ENCODE data around the gene SLC47A2. TPM values are rescaled to one million over a fixed set of nuclear protein-coding genes. Genes with fewer than 3 reads are reported as not detected.

Gene SLC47A2
- total and polyA plus RNA-seq, 2 of the 13 experiments (the other 11 are each of a cell fraction or from before 2014, with no cell fraction given) = 0.04 TPM; not detected in 1

DNA sequence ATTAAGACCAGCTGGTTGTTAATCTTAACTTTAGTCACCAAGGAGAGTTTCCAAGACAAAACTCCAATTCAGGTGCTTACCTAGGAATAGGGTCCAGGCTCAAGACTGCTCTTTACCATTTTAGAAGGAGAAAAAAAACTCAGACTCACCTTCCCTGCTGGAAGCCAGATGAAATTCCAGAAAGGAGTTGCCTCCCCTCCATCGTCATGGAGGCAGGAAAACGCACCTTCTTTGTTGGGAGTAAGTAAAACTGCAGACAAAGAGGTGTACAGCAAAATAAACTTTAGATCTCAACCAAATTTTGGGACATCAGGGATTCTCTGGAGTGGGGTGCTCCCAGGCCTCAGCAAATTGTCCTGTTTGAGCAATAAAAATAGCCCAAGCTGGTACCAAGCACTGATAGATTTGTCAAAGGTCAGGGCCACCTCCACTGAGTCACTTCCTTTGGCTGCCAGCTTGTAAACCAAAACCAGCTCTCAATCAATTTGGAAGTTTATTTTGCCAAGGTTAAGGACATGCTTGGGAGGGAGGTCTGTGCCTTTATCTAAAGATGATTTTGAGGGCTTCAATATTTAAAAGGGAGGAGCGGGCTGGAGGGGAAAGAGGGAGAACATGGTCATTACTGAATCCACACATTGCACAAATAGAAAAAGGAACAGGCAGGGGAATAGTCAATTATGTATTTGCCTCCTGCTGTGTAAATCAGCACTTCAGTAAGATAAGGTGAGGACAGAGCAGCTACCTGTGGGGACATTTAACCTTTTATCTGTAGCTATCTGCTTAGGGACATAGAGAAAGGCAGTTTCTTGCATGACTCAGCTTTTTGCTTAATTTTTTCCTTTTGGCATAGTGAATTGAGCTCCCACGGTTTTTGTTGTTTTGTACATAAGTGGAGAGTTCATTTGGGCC lies 69.3 kb downstream of the SLC47A2 start (continued):
- TF ChIP-seq NR2F2 (IDR thresholded peaks at IDR 0.05; ENCODE audit: borderline replicate concordance, low read depth) (peak; percentile 80), ZNF605 (CRISPR knock-in tag; IDR thresholded peaks at IDR 0.05) (0 out of 2 replicates have a peak, but pooled peaks have one; percentile 35), GABPB1 (CRISPR knock-in tag; IDR thresholded peaks at IDR 0.05) (no peak), GATAD1 (CRISPR knock-in tag; IDR thresholded peaks at IDR 0.05) (0 out of 2 replicates have a peak, but pooled peaks have one; percentile 17), GTF3A (CRISPR knock-in tag; conservative IDR thresholded peaks at IDR 0.05) (no peak), SIX1 (CRISPR knock-in tag; IDR thresholded peaks at IDR 0.05; ENCODE audit: borderline replicate concordance) (peak; percentile 78), SAP130 (CRISPR knock-in tag; IDR thresholded peaks at IDR 0.05; ENCODE audit: low read depth) (peak; percentile 74), DPF2 (CRISPR knock-in tag; IDR thresholded peaks at IDR 0.05; ENCODE audit: borderline replicate concordance, low read depth) (peak; percentile 76; the same call in 1 of the 2 replicates), TBX2 (CRISPR knock-in tag; IDR thresholded peaks at IDR 0.05; ENCODE audit: borderline replicate concordance) (peak; percentile 62; the same call in 1 of the 2 replicates), EEA1 (CRISPR knock-in tag; IDR thresholded peaks at IDR 0.05; ENCODE audit: borderline replicate concordance) (no peak), TCF12 (IDR thresholded peaks at IDR 0.05) (no peak), TCF12 (CRISPR knock-in tag; IDR thresholded peaks at IDR 0.05) (0 out of 2 replicates have a peak, but pooled peaks have one; percentile 60), ATF7-NPFF (CRISPR knock-in tag; IDR thresholded peaks at IDR 0.05; ENCODE audit: low read depth) (no peak), ZNF614 (CRISPR knock-in tag; IDR thresholded peaks at IDR 0.05; ENCODE audit: borderline replicate concordance) (peak; percentile 53; the same call in 1 of the 2 replicates), SCMH1 (CRISPR knock-in tag; IDR thresholded peaks at IDR 0.05; ENCODE audit: borderline replicate concordance) (no peak), ZNF3 (CRISPR knock-in tag; IDR thresholded peaks at IDR 0.05) (no peak)
- TF ChIP-seq, protein P1, sequence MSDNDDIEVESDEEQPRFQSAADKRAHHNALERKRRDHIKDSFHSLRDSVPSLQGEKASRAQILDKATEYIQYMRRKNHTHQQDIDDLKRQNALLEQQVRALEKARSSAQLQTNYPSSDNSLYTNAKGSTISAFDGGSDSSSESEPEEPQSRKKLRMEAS (IDR thresholded peaks at IDR 0.05) = peak; percentile 25; the same call in 1 of the 2 replicates
- TF ChIP-seq, protein P2, sequence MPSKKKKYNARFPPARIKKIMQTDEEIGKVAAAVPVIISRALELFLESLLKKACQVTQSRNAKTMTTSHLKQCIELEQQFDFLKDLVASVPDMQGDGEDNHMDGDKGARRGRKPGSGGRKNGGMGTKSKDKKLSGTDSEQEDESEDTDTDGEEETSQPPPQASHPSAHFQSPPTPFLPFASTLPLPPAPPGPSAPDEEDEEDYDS (CRISPR knock-in tag; IDR thresholded peaks at IDR 0.05) = peak; percentile 54
- TF ChIP-seq, protein P3, sequence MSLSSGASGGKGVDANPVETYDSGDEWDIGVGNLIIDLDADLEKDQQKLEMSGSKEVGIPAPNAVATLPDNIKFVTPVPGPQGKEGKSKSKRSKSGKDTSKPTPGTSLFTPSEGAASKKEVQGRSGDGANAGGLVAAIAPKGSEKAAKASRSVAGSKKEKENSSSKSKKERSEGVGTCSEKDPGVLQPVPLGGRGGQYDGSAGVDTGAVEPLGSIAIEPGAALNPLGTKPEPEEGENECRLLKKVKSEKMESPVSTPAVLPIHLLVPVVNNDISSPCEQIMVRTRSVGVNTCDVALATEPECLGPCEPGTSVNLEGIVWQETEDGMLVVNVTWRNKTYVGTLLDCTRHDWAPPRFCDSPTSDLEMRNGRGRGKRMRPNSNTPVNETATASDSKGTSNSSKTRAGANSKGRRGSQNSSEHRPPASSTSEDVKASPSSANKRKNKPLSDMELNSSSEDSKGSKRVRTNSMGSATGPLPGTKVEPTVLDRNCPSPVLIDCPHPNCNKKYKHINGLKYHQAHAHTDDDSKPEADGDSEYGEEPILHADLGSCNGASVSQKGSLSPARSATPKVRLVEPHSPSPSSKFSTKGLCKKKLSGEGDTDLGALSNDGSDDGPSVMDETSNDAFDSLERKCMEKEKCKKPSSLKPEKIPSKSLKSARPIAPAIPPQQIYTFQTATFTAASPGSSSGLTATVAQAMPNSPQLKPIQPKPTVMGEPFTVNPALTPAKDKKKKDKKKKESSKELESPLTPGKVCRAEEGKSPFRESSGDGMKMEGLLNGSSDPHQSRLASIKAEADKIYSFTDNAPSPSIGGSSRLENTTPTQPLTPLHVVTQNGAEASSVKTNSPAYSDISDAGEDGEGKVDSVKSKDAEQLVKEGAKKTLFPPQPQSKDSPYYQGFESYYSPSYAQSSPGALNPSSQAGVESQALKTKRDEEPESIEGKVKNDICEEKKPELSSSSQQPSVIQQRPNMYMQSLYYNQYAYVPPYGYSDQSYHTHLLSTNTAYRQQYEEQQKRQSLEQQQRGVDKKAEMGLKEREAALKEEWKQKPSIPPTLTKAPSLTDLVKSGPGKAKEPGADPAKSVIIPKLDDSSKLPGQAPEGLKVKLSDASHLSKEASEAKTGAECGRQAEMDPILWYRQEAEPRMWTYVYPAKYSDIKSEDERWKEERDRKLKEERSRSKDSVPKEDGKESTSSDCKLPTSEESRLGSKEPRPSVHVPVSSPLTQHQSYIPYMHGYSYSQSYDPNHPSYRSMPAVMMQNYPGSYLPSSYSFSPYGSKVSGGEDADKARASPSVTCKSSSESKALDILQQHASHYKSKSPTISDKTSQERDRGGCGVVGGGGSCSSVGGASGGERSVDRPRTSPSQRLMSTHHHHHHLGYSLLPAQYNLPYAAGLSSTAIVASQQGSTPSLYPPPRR (CRISPR knock-in tag; IDR thresholded peaks at IDR 0.05; ENCODE audit: borderline replicate concordance) = peak; percentile 84
- TF ChIP-seq, protein P4, sequence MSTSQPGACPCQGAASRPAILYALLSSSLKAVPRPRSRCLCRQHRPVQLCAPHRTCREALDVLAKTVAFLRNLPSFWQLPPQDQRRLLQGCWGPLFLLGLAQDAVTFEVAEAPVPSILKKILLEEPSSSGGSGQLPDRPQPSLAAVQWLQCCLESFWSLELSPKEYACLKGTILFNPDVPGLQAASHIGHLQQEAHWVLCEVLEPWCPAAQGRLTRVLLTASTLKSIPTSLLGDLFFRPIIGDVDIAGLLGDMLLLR (CRISPR knock-in tag; IDR thresholded peaks at IDR 0.05) = no peak
- TF ChIP-seq, protein P5, sequence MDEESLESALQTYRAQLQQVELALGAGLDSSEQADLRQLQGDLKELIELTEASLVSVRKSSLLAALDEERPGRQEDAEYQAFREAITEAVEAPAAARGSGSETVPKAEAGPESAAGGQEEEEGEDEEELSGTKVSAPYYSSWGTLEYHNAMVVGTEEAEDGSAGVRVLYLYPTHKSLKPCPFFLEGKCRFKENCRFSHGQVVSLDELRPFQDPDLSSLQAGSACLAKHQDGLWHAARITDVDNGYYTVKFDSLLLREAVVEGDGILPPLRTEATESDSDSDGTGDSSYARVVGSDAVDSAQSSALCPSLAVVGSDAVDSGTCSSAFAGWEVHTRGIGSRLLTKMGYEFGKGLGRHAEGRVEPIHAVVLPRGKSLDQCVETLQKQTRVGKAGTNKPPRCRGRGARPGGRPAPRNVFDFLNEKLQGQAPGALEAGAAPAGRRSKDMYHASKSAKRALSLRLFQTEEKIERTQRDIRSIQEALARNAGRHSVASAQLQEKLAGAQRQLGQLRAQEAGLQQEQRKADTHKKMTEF (CRISPR knock-in tag; IDR thresholded peaks at IDR 0.05) = peak; percentile 63; the same call in 1 of the 2 replicates
